HG02884 (cell line): Measurements from ENCODE around the gene CNNM1.

Experiments
- ATAC-seq: cut with Tn5 transposase; IDR thresholded peaks from one replicate; pipeline ENCODE4 v1.9.1; 2021; ENCODE audit warnings: mild to moderate bottlenecking, moderate library complexity; ENCODE audit not compliant: unreplicated experiment

CNNM1 gene

GRCh38 chr10:99443500-99443899 is 114.3 kb downstream of the CNNM1 start:
- ATAC-seq = no peak
